ENCODE data around the gene NKAP. TPM values are rescaled to one million over a fixed set of nuclear protein-coding genes. Genes with fewer than 3 reads are reported as not detected.
"Not testable (repeated sequence)": the region's sequence is repeated elsewhere in the genome, so short reads cannot be mapped to it uniquely, and the experiment has no call there.

The NKAP gene
- total RNA-seq, 1 experiment from 2014 or later = 13.6 TPM

DNA sequence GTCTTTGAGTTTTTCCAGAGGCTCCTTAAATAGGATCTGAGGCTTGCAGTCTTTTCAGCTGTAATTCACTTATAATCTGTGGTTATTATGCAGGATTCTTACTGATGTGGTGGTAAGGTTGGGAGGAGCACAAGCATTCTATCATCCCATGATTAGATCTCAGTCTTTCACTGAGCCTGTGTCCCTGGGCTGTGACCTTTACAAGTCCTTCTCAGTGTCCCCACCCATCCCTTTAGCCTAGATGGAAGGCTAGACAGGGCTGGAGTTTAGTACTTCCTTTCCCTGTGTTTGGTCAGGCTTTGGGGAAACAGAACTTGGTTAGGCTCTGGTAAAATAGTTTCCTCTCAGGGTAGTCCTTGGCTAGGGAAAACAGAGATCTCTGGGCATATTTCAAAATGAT, 17.1 kb upstream of the NKAP start:
- Histone ChIP-seq H3K9me3 (ENCODE audit: control insufficient read depth, insufficient read depth, low read depth, low read length) (no peaks in the 10 kb centered on the region), H3K4me3 (ENCODE audit: low read depth in 2 of 2, low read length in 2 of 2) (no peak overlapping the region), H3K27me3 (ENCODE audit: control insufficient read depth, insufficient read depth, low read length) (no peaks in the 10 kb centered on the region), H3K27ac (ENCODE audit: low read length) (no peak overlapping the region), H3K4me1 (ENCODE audit: control insufficient read depth, insufficient read depth, low read length) (no peaks in the 10 kb centered on the region), H3K36me3 (ENCODE audit: control insufficient read depth, insufficient read depth, low read length) (no peaks in the 10 kb centered on the region)
- POLR2A ChIA-PET = interaction anchor here (0.7 kb wide), 1 partner anchor 317 kb away, joined by 3 read pairs; no protein-coding TSS in a partner anchor
- in situ Hi-C loops (cut with HindIII; ENCODE audit: low pct_unique_long_range_greater_than_20kb, low sequenced_read_pairs) (no loop called here), intact Hi-C loops (cut with micrococcal nuclease; ENCODE audit: unreplicated experiment) (no loop called here)
- CTCF ChIA-PET = no interaction called here
- BruUV-seq (replicated peaks) = no TSS peak
- TF ChIP-seq, protein P1, sequence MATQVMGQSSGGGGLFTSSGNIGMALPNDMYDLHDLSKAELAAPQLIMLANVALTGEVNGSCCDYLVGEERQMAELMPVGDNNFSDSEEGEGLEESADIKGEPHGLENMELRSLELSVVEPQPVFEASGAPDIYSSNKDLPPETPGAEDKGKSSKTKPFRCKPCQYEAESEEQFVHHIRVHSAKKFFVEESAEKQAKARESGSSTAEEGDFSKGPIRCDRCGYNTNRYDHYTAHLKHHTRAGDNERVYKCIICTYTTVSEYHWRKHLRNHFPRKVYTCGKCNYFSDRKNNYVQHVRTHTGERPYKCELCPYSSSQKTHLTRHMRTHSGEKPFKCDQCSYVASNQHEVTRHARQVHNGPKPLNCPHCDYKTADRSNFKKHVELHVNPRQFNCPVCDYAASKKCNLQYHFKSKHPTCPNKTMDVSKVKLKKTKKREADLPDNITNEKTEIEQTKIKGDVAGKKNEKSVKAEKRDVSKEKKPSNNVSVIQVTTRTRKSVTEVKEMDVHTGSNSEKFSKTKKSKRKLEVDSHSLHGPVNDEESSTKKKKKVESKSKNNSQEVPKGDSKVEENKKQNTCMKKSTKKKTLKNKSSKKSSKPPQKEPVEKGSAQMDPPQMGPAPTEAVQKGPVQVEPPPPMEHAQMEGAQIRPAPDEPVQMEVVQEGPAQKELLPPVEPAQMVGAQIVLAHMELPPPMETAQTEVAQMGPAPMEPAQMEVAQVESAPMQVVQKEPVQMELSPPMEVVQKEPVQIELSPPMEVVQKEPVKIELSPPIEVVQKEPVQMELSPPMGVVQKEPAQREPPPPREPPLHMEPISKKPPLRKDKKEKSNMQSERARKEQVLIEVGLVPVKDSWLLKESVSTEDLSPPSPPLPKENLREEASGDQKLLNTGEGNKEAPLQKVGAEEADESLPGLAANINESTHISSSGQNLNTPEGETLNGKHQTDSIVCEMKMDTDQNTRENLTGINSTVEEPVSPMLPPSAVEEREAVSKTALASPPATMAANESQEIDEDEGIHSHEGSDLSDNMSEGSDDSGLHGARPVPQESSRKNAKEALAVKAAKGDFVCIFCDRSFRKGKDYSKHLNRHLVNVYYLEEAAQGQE (IDR thresholded peaks at IDR 0.05; ENCODE audit: insufficient read depth in 1 of 2, low read depth in 2 of 2, low read length in 1 of 2) = no peak
- no peak for TF ChIP-seq TCF7L2 (IDR thresholded peaks at IDR 0.05; ENCODE audit: low read depth, low read length)
- no peak for TF ChIP-seq SIN3A (IDR thresholded peaks at IDR 0.05; ENCODE audit: borderline replicate concordance, insufficient read depth, low read depth, low read length)
- TF ChIP-seq, protein P2, sequence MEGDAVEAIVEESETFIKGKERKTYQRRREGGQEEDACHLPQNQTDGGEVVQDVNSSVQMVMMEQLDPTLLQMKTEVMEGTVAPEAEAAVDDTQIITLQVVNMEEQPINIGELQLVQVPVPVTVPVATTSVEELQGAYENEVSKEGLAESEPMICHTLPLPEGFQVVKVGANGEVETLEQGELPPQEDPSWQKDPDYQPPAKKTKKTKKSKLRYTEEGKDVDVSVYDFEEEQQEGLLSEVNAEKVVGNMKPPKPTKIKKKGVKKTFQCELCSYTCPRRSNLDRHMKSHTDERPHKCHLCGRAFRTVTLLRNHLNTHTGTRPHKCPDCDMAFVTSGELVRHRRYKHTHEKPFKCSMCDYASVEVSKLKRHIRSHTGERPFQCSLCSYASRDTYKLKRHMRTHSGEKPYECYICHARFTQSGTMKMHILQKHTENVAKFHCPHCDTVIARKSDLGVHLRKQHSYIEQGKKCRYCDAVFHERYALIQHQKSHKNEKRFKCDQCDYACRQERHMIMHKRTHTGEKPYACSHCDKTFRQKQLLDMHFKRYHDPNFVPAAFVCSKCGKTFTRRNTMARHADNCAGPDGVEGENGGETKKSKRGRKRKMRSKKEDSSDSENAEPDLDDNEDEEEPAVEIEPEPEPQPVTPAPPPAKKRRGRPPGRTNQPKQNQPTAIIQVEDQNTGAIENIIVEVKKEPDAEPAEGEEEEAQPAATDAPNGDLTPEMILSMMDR (IDR thresholded peaks at IDR 0.05) = no peak
- no peak for TF ChIP-seq POLR2AphosphoS5 (IDR thresholded peaks at IDR 0.05; ENCODE audit: low read depth, low read length)
- ATAC-seq = no peak
- no peak for DNase-seq (ENCODE audit: low read depth, low spot score)

DNA sequence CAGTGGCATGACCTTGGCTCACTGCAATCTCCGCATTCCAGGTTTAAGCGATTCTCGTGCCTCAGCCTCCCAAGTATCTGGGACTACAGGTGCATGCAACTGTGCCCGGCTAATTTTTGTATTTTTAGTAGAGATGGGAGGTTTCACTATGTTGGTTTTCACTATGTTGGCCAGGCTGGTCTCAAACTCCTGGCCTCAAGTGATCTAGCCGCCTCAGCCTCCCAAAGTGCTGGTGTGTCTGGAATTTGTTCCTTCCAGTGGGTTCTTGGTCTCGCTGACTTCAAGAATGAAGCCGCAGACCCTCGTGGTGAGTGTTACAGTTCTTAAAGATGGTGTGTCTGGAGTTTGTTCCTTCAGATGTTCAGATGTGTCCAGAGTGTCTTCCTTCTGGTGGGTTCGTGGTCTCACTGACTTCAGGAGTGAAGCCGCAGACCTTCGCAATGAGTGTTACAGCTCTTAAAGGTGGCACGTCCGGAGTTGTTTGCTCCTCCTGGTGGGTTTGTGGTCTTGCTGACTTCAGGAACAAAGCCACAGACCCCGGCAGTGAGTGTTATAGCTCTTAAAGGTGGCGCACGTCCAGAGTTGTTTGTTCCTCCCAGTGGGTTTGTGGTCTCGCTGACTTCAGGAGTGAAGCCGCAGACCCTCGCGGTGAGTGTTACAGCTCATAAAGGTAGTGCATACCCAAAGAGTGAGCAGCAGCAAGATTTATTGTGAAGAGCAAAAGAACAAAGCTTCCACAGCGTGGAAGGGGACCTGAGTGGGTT, 12.4 kb upstream of the NKAP start:
- H3K36me3 ChIP-seq (ENCODE audit: control insufficient read depth, insufficient read depth, low read length); DNase-seq (ENCODE audit: low read depth, low spot score); intact Hi-C loops (cut with micrococcal nuclease; ENCODE audit: unreplicated experiment); H3K9me3 ChIP-seq (ENCODE audit: control insufficient read depth, insufficient read depth, low read depth, low read length); H3K4me1 ChIP-seq (ENCODE audit: control insufficient read depth, insufficient read depth, low read length); H3K4me3 ChIP-seq (ENCODE audit: low read depth in 2 of 2, low read length in 2 of 2); POLR2A ChIA-PET; H3K27ac ChIP-seq (ENCODE audit: low read length); in situ Hi-C loops (cut with HindIII; ENCODE audit: low pct_unique_long_range_greater_than_20kb, low sequenced_read_pairs); H3K27me3 ChIP-seq (ENCODE audit: control insufficient read depth, insufficient read depth, low read length); BruUV-seq (replicated peaks); ATAC-seq: not testable (repeated sequence)
- CTCF ChIA-PET = interaction anchor here (1.0 kb wide), 1 partner anchor 26 kb away, joined by 3 read pairs; no protein-coding TSS in a partner anchor

DNA sequence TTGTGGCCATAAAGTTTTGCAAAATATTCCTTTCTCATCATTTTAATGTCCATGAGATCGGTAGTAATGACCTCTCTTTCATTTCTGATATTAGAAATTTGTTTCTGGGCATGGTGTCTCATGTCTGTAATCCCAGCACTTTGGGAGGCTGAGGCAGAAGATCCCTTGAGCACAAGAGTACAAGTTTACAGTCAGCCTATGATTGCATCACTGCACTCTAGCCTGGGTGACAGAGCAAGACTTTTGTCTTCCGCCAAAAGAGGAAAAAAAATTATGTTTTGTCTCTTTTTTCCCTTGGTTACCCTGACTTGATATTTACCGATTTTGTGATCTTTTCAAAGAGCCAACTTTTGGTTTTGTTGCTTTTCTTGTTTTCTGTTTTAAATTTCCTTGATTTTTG, 10.8 kb upstream of the NKAP start:
- Histone ChIP-seq H3K4me1 (ENCODE audit: control insufficient read depth, insufficient read depth, low read length) (no peaks in the 10 kb centered on the region), H3K27me3 (ENCODE audit: control insufficient read depth, insufficient read depth, low read length) (no peaks in the 10 kb centered on the region; the same call in 1 of the 2 replicates), H3K36me3 (ENCODE audit: control insufficient read depth, insufficient read depth, low read length) (no peaks in the 10 kb centered on the region), H3K4me3 (ENCODE audit: low read depth in 2 of 2, low read length in 2 of 2) (no peak overlapping the region), H3K9me3 (ENCODE audit: control insufficient read depth, insufficient read depth, low read depth, low read length) (no peaks in the 10 kb centered on the region), H3K27ac (ENCODE audit: low read length) (no peak overlapping the region)
- BruUV-seq (replicated peaks) = no TSS peak
- ATAC-seq (no peak), DNase-seq (ENCODE audit: low read depth, low spot score) (no peak)
- intact Hi-C loops (cut with micrococcal nuclease; ENCODE audit: unreplicated experiment) = no loop called here
- in situ Hi-C loops (cut with HindIII; ENCODE audit: low pct_unique_long_range_greater_than_20kb, low sequenced_read_pairs) = no loop called here
- ChIA-PET CTCF (no interaction called here), POLR2A (no interaction called here)
- TF ChIP-seq, protein P2 (IDR thresholded peaks at IDR 0.05) = no peak
- TF ChIP-seq SIN3A (IDR thresholded peaks at IDR 0.05; ENCODE audit: borderline replicate concordance, insufficient read depth, low read depth, low read length) = no peak
- TF ChIP-seq POLR2AphosphoS5 (IDR thresholded peaks at IDR 0.05; ENCODE audit: low read depth, low read length) = no peak
- TF ChIP-seq TCF7L2 (IDR thresholded peaks at IDR 0.05; ENCODE audit: low read depth, low read length) = no peak
- TF ChIP-seq, protein P1 (IDR thresholded peaks at IDR 0.05; ENCODE audit: insufficient read depth in 1 of 2, low read depth in 2 of 2, low read length in 1 of 2) = no peak
